ENCODE results near the gene TMTC2.

Gene TMTC2

GRCh38 chr12:83018088-83018487 lies 331.4 kb downstream of the TMTC2 start:
- no peaks in the 10 kb centered on the region for H3K36me3 ChIP-seq (ENCODE audit: low read depth)
- no peak overlapping the region for H3K27ac ChIP-seq (ENCODE audit: poor library complexity, severe bottlenecking)
- no peak for DNase-seq (ENCODE audit: low spot score)
- H3K4me1 ChIP-seq (ENCODE audit: insufficient read depth, poor library complexity, severe bottlenecking): peaks cover 9% of the 10 kb centered on the region
- ATAC-seq (ENCODE audit: low read depth): no peak
- no peak for TF ChIP-seq CTCF (IDR thresholded peaks at IDR 0.05; ENCODE audit: poor library complexity, severe bottlenecking)
- H3K9me3 ChIP-seq (ENCODE audit: severe bottlenecking): no peaks in the 10 kb centered on the region
- H3K27me3 ChIP-seq (ENCODE audit: insufficient read depth, poor library complexity, severe bottlenecking): no peaks in the 10 kb centered on the region
- no peak overlapping the region for H3K4me3 ChIP-seq (ENCODE audit: severe bottlenecking)

GRCh38 chr12:83027021-83027723 lies 340.5 kb downstream of the TMTC2 start:
- no peaks in the 10 kb centered on the region for H3K9me3 ChIP-seq (ENCODE audit: severe bottlenecking)
- no peaks in the 10 kb centered on the region for H3K4me1 ChIP-seq (ENCODE audit: insufficient read depth, poor library complexity, severe bottlenecking)
- H3K27ac ChIP-seq (ENCODE audit: poor library complexity, severe bottlenecking): no peak overlapping the region
- TF ChIP-seq CTCF (IDR thresholded peaks at IDR 0.05; ENCODE audit: poor library complexity, severe bottlenecking): no peak
- no peaks in the 10 kb centered on the region for H3K27me3 ChIP-seq (ENCODE audit: insufficient read depth, poor library complexity, severe bottlenecking)
- H3K4me3 ChIP-seq (ENCODE audit: severe bottlenecking): no peak overlapping the region
- DNase-seq (ENCODE audit: low spot score) (no peak), ATAC-seq (ENCODE audit: low read depth) (no peak)
- no peaks in the 10 kb centered on the region for H3K36me3 ChIP-seq (ENCODE audit: low read depth)

- TF ChIP-seq CTCF (IDR thresholded peaks at IDR 0.05; ENCODE audit: poor library complexity, severe bottlenecking): no peak
These were observed 344.5 kb downstream of the TMTC2 start for GRCh38 chr12:83031196-83031595.

GRCh38 chr12:83036847-83037246 lies 350.1 kb downstream of the TMTC2 start:
- Histone ChIP-seq H3K9me3 (ENCODE audit: severe bottlenecking) (no peaks in the 10 kb centered on the region), H3K27me3 (ENCODE audit: insufficient read depth, poor library complexity, severe bottlenecking) (no peaks in the 10 kb centered on the region), H3K27ac (ENCODE audit: poor library complexity, severe bottlenecking) (no peak overlapping the region), H3K4me1 (ENCODE audit: insufficient read depth, poor library complexity, severe bottlenecking) (no peaks in the 10 kb centered on the region), H3K36me3 (ENCODE audit: low read depth) (no peaks in the 10 kb centered on the region), H3K4me3 (ENCODE audit: severe bottlenecking) (no peak overlapping the region)
- no peak for TF ChIP-seq CTCF (IDR thresholded peaks at IDR 0.05; ENCODE audit: poor library complexity, severe bottlenecking)
- ATAC-seq (ENCODE audit: low read depth) (no peak), DNase-seq (ENCODE audit: low spot score) (no peak)

More at GRCh38 chr12:83031196-83031595, 344.5 kb downstream of the TMTC2 start:
- no peak overlapping the region for H3K27ac ChIP-seq (ENCODE audit: poor library complexity, severe bottlenecking)
- DNase-seq (ENCODE audit: low spot score) (no peak), ATAC-seq (ENCODE audit: low read depth) (peak; percentile 36; the same call in 1 of the 3 replicates)
- no peaks in the 10 kb centered on the region for H3K9me3 ChIP-seq (ENCODE audit: severe bottlenecking)
- no peak overlapping the region for H3K4me3 ChIP-seq (ENCODE audit: severe bottlenecking)
- H3K27me3 ChIP-seq (ENCODE audit: insufficient read depth, poor library complexity, severe bottlenecking): no peaks in the 10 kb centered on the region
- H3K4me1 ChIP-seq (ENCODE audit: insufficient read depth, poor library complexity, severe bottlenecking): no peaks in the 10 kb centered on the region
- H3K36me3 ChIP-seq (ENCODE audit: low read depth): no peaks in the 10 kb centered on the region

- no peak overlapping the region for H3K4me3 ChIP-seq (ENCODE audit: severe bottlenecking)
- ATAC-seq (ENCODE audit: low read depth): no peak
- H3K36me3 ChIP-seq (ENCODE audit: low read depth): no peaks in the 10 kb centered on the region
- H3K9me3 ChIP-seq (ENCODE audit: severe bottlenecking): no peaks in the 10 kb centered on the region
- TF ChIP-seq CTCF (IDR thresholded peaks at IDR 0.05; ENCODE audit: poor library complexity, severe bottlenecking): no peak
- DNase-seq (ENCODE audit: low spot score): no peak
- no peaks in the 10 kb centered on the region for H3K4me1 ChIP-seq (ENCODE audit: insufficient read depth, poor library complexity, severe bottlenecking)
- H3K27me3 ChIP-seq (ENCODE audit: insufficient read depth, poor library complexity, severe bottlenecking): no peaks in the 10 kb centered on the region
- H3K27ac ChIP-seq (ENCODE audit: poor library complexity, severe bottlenecking): no peak overlapping the region
These were observed 352.7 kb downstream of the TMTC2 start for GRCh38 chr12:83039413-83039812.
